ENCODE results near the gene FAR2.
"Not testable (repeated sequence)": the region's sequence is repeated elsewhere in the genome, so short reads cannot be mapped to it uniquely, and the experiment has no call there.

FAR2 gene

GRCh38 chr12:29148911-29149690 is at the start of gene FAR2:
TSS of gene FAR2 (plus strand) at chr12:29149278. CDS start at chr12:29270450, 121,172 bp downstream.
- DNase-seq (ENCODE audit: low read depth in 2 of 2), result peak; percentile 10 to 33

GRCh38 chr12:29102741-29103140 is 46.3 kb upstream of the FAR2 start:
- no peak for DNase-seq (ENCODE audit: low read depth in 2 of 2)

GRCh38 chr12:29103539-29103974 is 45.5 kb upstream of the FAR2 start:
- peak; percentile 19 to 23 for DNase-seq (ENCODE audit: low read depth in 2 of 2)

GRCh38 chr12:29104516-29104915 is 44.6 kb upstream of the FAR2 start:
- DNase-seq (ENCODE audit: low read depth in 2 of 2), result no peak

GRCh38 chr12:29110506-29111442 is 38.3 kb upstream of the FAR2 start:
- no peak for DNase-seq (ENCODE audit: low read depth in 2 of 2)

GRCh38 chr12:29113101-29113500 is 36.0 kb upstream of the FAR2 start:
- no peak for DNase-seq (ENCODE audit: low read depth in 2 of 2)

GRCh38 chr12:29116414-29116813 is 32.7 kb upstream of the FAR2 start:
- no peak for DNase-seq (ENCODE audit: low read depth in 2 of 2)

- no peak for DNase-seq (ENCODE audit: low read depth in 2 of 2)
Observed at GRCh38 chr12:29131539-29131938, 17.5 kb upstream of the FAR2 start.

GRCh38 chr12:29132316-29132715 is 16.8 kb upstream of the FAR2 start:
- DNase-seq (ENCODE audit: low read depth in 2 of 2), result no peak

- no peak for DNase-seq (ENCODE audit: low read depth in 2 of 2)
Observed at GRCh38 chr12:29133181-29133580, 15.9 kb upstream of the FAR2 start.

GRCh38 chr12:29133680-29134079 is 15.4 kb upstream of the FAR2 start:
- DNase-seq (ENCODE audit: low read depth in 2 of 2), result no peak

- not testable (repeated sequence) for DNase-seq (ENCODE audit: low read depth in 2 of 2)
Observed at GRCh38 chr12:29138256-29138655, 10.8 kb upstream of the FAR2 start.

GRCh38 chr12:29138855-29139254 is 10.2 kb upstream of the FAR2 start:
- DNase-seq (ENCODE audit: low read depth in 2 of 2), result not testable (repeated sequence)

- DNase-seq (ENCODE audit: low read depth in 2 of 2), result no peak
Observed at GRCh38 chr12:29145372-29146170, 3.5 kb upstream of the FAR2 start.

- DNase-seq (ENCODE audit: low read depth in 2 of 2), result no peak
Observed at GRCh38 chr12:29146196-29146595, 2.9 kb upstream of the FAR2 start.

- no peak for DNase-seq (ENCODE audit: low read depth in 2 of 2)
Observed at GRCh38 chr12:29147731-29148595, 1.1 kb upstream of the FAR2 start.

GRCh38 chr12:29148596-29148910 is 525 bp upstream of the FAR2 start:
- no peak for DNase-seq (ENCODE audit: low read depth in 2 of 2)

GRCh38 chr12:29149691-29150281 is 708 bp downstream of the FAR2 start:
- DNase-seq (ENCODE audit: low read depth in 2 of 2), result peak in 1 of 2 donors; percentile 0

GRCh38 chr12:29150462-29150861 is 1.4 kb downstream of the FAR2 start:
- no peak for DNase-seq (ENCODE audit: low read depth in 2 of 2)

GRCh38 chr12:29152223-29152868 is 3.3 kb downstream of the FAR2 start:
- DNase-seq (ENCODE audit: low read depth in 2 of 2), result no peak

Data from stimulated activated CD4-positive, alpha-beta T cell treated with anti-CD3 and anti-CD28 coated beads, Interleukin-15, amount 100 ng/mL, for 48 hours (primary cell).